GM18519 (cell line): ENCODE measurements around the gene CSTB.

Experiments used
- ATAC-seq: cut with Tn5 transposase; IDR thresholded peaks from one replicate; pipeline ENCODE4 v1.9.1; 2021; ENCODE audit warnings: mild to moderate bottlenecking, moderate library complexity; ENCODE audit not compliant: unreplicated experiment, low FRiP score

CSTB gene

GRCh38 chr21:43794311-43794710, 18.2 kb upstream of the CSTB start:
- ATAC-seq = no peak

- no peak for ATAC-seq
Measured at GRCh38 chr21:43793243-43793642, 17.1 kb upstream of the CSTB start.

GRCh38 chr21:43792406-43792805, 16.3 kb upstream of the CSTB start:
- ATAC-seq = no peak

DNA sequence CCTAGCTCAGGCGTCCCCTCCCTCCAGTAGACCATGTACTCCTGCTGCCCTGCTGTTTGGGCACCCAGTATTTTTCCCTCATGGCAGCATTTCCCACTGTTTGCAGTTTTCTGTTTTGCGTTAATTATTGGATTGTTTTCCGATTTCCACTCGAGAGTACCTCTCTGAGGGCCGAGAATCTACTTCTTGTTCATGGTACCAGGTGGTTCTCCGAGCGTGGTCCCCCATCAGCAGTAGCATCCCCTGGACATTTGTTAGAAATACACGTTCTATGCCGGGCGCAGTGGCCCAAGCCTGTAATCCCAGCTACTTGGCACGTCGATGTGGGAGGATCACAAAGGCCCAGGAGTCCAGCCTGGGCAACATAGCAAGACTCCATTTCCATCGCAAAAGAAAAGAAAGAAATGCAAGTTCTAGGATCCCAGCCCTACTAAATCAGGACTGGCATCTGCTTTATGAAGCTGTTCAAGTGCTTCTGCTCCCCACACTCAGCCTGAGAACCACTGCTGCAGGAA, 14.0 kb upstream of the CSTB start:
- ATAC-seq = no peak

GRCh38 chr21:43789276-43790009, 13.3 kb upstream of the CSTB start, which contains the start of gene RRP1:
TSS of gene RRP1 (plus strand) at chr21:43789577. CDS start at chr21:43789630, 53 bp downstream.
- ATAC-seq = peak; percentile 83

- no peak for ATAC-seq
Measured at GRCh38 chr21:43786807-43787440, 10.8 kb upstream of the CSTB start.

DNA sequence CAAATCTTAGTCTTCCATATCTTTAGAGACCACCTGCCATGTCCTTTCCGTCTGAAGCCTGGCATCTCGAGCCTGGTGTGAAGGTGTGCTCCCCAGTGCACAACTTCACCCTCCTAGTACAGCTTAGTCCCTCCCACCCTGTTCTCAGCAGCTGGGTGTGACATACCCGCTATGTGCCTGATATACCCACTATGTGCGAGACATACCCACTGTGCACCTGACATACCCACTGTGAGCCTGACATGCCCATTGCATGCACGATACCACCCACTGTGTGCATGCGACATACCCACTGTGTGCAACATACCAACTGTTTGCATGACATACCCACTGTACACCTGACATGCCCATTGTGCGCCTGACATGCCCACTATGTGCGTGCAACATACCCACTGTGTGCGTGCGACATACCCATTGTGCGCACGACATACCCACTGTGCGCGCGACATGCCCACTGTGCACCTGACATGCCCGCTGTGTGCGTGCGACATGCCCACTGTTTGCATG, 10.2 kb upstream of the CSTB start:
- ATAC-seq = no peak

DNA sequence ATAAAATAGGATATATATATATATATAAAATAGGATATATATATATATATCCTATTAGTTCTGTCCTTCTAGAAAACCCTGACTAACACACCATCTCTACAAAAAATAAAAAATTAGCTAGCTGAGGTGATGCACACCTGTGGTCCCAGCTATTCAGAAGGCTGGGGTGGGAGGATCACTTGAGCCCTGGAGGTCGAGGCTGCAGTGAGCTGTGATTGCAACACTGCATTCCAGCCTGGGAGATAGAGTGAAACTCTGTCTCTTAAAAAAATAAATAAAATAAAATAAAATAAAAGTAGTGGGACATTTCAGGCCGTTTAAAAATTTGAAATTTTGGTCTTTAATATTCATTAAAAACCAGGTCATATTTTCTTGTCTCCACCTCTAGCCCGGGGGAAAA, 9.0 kb upstream of the CSTB start:
- ATAC-seq = no peak

DNA sequence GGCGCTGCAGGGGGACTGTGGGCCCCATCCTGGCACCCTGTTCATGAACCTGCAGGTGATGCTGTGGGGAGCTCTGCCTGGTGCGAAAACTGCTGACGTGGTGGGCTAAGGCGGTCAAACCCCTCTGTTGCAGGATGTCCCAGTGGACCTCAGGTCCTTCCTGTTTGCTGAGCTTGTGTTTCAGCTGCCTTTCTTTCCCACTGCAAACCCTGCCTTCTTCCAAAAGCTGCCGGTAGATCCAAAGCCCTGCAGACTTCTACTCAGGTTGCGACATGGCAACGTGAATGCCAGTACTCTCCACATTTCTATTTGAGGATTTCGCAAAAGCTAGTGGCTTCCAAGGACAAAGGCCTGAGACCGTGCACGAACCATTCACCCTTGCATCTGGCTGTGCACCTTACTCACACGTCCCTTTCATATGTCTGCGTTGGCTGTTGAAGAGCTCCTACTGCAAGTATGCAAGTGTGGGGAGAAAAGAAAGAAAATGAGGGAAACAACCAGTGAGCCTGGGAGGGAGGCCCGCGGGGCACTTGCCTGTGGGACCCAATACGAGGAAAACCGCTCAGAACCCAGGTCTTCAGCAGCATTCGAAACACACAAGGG, 7.1 kb upstream of the CSTB start:
- ATAC-seq = no peak

GRCh38 chr21:43782431-43783097, 6.5 kb upstream of the CSTB start:
- no peak for ATAC-seq

DNA sequence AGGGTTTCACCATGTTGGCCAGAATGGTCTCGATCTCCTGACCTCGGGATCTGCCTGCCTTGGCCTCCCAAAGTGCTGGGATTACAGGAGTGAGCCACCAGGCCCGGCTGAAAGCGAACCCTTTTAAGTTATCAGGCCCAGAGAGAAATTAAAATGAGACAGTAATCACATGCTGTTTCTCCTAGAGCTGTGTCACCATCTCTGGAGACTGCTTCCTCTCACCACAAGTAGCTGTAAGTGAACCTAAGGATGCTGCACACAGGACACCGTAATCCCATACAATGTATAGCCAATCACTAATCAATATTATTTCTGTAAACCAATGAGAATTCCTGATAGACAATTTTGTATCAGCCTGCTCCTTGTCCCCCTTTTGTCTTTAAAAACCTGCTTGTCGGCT, 5.7 kb upstream of the CSTB start:
- ATAC-seq = no peak

- ATAC-seq = no peak
Measured at GRCh38 chr21:43779660-43780059, 3.6 kb upstream of the CSTB start.

DNA sequence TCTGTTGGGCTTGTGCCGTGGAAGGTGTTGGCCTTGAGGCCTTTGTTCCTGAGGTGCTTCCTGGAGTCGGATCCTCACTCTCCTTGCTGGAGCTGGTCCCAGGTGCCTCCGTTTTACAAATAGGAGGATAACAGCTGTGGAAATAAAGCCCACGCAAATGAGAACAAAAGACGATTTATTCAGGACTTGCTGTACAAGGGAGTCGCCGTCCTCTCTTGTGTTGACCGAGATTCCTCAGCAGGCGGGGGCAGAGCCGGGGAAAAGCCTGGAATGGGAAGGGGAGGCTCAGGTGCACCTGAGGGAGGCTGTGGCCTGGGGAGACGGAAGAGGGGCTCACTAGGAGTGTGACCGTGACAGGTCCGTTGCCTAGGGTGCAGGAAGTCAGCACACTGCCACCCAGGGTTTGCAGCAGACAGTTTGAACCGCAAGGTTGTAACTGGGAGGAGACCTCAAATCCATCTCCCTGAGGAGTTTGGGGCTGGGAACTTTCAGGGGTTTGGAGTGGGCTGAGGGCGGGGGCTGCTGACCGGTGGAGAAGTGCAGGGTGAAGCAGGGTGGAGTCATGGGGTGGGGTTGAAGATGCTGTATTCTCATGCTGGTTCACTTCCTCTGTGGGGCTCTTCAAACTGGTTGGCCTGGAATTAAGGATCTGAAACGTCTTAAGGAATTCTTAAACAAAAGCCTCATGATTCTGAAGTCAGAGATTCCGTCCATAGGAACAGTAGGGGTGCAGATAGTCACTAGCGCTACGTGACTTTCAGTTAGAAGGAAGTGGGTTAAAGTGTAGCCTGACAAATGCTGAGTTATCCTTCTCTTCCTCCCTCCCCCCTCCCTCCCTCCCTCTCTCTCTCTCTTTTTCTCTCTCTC, 2.6 kb upstream of the CSTB start:
- ATAC-seq = no peak

- ATAC-seq = no peak
Measured at GRCh38 chr21:43777953-43778352, 1.8 kb upstream of the CSTB start.

- no peak for ATAC-seq
Measured at GRCh38 chr21:43775190-43775589, 918 bp downstream of the CSTB start.

DNA sequence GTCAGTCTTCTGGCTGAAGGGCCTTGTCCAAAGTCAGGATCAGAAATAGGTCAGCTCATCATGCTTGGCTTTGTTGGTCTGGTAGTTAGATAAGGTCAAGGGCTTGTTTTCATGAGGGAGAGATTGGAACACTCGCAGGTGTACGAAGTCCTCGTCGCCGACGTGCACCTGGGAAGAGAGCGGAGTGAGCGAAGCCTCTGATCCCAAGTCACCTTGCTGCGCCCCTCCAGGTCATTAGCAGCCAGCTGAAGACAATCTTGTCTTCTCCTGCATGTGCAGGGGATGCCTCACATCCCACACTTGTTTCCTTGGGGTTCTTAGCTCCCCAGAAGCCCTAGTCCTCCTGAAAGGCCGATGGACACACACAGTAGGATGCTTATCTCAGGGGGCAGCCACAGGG, 1.9 kb downstream of the CSTB start:
- no peak for ATAC-seq

DNA sequence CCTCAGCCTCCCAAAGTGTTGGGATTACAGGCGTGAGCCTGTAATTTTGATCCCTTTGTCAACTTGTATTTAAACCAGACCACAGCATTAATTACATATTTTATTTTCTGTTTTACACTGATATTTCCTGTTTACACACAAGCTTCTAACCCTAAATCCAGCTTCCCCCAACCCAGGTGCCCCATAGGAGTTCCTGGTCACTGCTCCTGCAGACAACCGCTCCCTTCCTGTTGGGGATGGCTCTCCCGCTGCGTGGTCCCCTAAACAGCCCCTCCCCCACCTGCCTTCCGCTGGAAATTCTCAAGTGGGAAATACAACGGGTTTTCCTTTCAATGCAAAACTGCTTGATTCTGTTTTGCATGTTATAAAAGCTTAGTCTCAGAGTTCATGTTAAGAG, 3.7 kb downstream of the CSTB start:
- no peak for ATAC-seq

DNA sequence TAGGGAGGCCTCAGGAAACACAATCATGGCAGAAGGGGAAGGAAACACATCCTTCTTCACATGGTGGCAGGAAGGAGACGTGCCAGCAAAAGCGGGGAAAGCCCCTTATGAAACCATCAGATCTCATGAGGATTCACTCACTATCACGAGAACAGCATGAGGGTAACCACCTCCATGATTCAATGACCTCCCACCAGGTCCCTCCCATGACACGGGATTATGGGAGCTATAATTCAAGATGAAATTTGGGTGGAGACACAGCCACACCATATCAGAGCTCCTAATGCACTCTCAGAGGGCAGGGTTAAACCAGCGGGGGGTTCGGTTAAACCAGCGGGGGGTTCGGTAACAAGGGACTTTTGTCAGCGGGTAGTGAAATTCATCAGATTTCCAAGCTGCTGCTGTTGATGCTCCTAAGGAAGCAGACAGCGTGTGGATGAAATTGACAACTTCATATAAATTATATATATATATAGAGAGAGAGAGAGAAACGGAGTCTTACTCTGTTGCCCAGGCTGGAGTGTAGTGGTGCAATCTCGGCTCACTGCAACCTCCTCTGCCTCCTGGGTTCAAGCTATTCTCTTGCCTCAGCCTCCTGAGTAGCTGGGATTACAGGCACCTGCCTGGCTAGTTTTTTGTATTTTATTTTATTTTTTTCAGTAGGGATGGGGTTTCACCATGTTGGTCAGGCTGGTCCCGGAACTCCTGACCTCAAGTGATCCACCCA, 4.2 kb downstream of the CSTB start:
- ATAC-seq = no peak

- no peak for ATAC-seq
Measured at GRCh38 chr21:43771199-43771675, 4.9 kb downstream of the CSTB start.
